Measurements from ENCODE around the gene KIAA1328.

KIAA1328 gene

GRCh38 chr18:37249171-37249886, 420.4 kb downstream of the KIAA1328 start:
- H2AFZ ChIP-seq (ENCODE audit: low read depth, low read length, severe bottlenecking) = no peak overlapping the region
- no peaks in the 10 kb centered on the region for H3F3A ChIP-seq (ENCODE audit: insufficient read depth)
- no peaks in the 10 kb centered on the region for H3K9me2 ChIP-seq (replicated peaks; ENCODE audit: insufficient read depth, low read length)
- no peak overlapping the region for H3K4me2 ChIP-seq (ENCODE audit: low read depth, low read length, poor library complexity, severe bottlenecking)
- no peak overlapping the region for H3K4me3 ChIP-seq (ENCODE audit: insufficient read depth, low read length, poor library complexity, severe bottlenecking)
- H3K9me3 ChIP-seq (ENCODE audit: insufficient read depth, low read length) = no peaks in the 10 kb centered on the region
- TF ChIP-seq EZH2phosphoT487 (conservative IDR thresholded peaks at IDR 0.05; ENCODE audit: low read length) = no peak
- no peak for TF ChIP-seq CTCF (IDR thresholded peaks at IDR 0.05; ENCODE audit: insufficient read depth, low read length, poor library complexity, severe bottlenecking)
- no peaks in the 10 kb centered on the region for H3K27me3 ChIP-seq (ENCODE audit: low read length)
- H3K9ac ChIP-seq (ENCODE audit: low read length) = no peak overlapping the region
- H3K27ac ChIP-seq (ENCODE audit: low read depth, low read length) = no peak overlapping the region
- H4K20me1 ChIP-seq (ENCODE audit: low read depth, low read length) = no peaks in the 10 kb centered on the region
- H3K79me2 ChIP-seq (ENCODE audit: insufficient read depth, low read length) = no peaks in the 10 kb centered on the region
- no peaks in the 10 kb centered on the region for H3K36me3 ChIP-seq (ENCODE audit: low read length)

GRCh38 chr18:37249895-37250618, 421.1 kb downstream of the KIAA1328 start:
- Histone ChIP-seq H3K4me3 (ENCODE audit: insufficient read depth, low read length, poor library complexity, severe bottlenecking) (no peak overlapping the region), H3K79me2 (ENCODE audit: insufficient read depth, low read length) (no peaks in the 10 kb centered on the region), H3K27me3 (ENCODE audit: low read length) (no peaks in the 10 kb centered on the region), H3K36me3 (ENCODE audit: low read length) (no peaks in the 10 kb centered on the region), H3K4me2 (ENCODE audit: low read depth, low read length, poor library complexity, severe bottlenecking) (no peak overlapping the region), H3K9me3 (ENCODE audit: insufficient read depth, low read length) (no peaks in the 10 kb centered on the region), H3K9me2 (replicated peaks; ENCODE audit: insufficient read depth, low read length) (no peaks in the 10 kb centered on the region), H3F3A (ENCODE audit: insufficient read depth) (no peaks in the 10 kb centered on the region), H2AFZ (ENCODE audit: low read depth, low read length, severe bottlenecking) (no peak overlapping the region), H3K27ac (ENCODE audit: low read depth, low read length) (no peak overlapping the region), H3K9ac (ENCODE audit: low read length) (no peak overlapping the region), H4K20me1 (ENCODE audit: low read depth, low read length) (no peaks in the 10 kb centered on the region)
- TF ChIP-seq EZH2phosphoT487 (conservative IDR thresholded peaks at IDR 0.05; ENCODE audit: low read length) = no peak

DNA sequence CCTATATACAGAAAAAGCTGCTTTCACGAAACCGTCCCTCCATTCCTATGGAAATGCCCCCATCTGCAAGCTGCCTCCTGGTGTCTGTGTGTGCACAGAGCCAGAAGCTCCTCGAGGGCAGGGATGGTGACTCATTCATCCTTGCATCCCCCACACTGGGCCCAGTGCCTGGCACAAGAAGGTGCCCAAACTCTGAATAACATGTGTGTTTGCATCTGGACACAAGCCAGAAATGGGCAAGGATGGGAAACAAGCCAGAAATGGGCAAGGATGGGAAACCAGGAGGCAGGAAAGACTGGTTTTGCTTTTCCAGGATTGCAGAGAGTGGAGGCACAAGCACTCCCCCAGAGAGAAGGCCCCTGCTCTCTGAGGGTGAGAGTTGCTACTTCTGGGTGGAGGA, 422.8 kb downstream of the KIAA1328 start:
- no peak overlapping the region for H3K4me2 ChIP-seq (ENCODE audit: low read depth, low read length, poor library complexity, severe bottlenecking)
- H4K20me1 ChIP-seq (ENCODE audit: low read depth, low read length) = no peaks in the 10 kb centered on the region

GRCh38 chr18:37252342-37252741, 423.4 kb downstream of the KIAA1328 start:
- no peak overlapping the region for H3K27ac ChIP-seq (ENCODE audit: low read depth, low read length)
- TF ChIP-seq EZH2phosphoT487 (conservative IDR thresholded peaks at IDR 0.05; ENCODE audit: low read length) = no peak
- TF ChIP-seq CTCF (IDR thresholded peaks at IDR 0.05; ENCODE audit: insufficient read depth, low read length, poor library complexity, severe bottlenecking) = no peak
- no peak overlapping the region for H3K4me2 ChIP-seq (ENCODE audit: low read depth, low read length, poor library complexity, severe bottlenecking)
- no peaks in the 10 kb centered on the region for H4K20me1 ChIP-seq (ENCODE audit: low read depth, low read length)
- no peaks in the 10 kb centered on the region for H3K9me3 ChIP-seq (ENCODE audit: insufficient read depth, low read length)
- no peaks in the 10 kb centered on the region for H3F3A ChIP-seq (ENCODE audit: insufficient read depth)
- H3K36me3 ChIP-seq (ENCODE audit: low read length) = no peaks in the 10 kb centered on the region
- H3K4me3 ChIP-seq (ENCODE audit: insufficient read depth, low read length, poor library complexity, severe bottlenecking) = no peak overlapping the region
- no peaks in the 10 kb centered on the region for H3K27me3 ChIP-seq (ENCODE audit: low read length)
- no peaks in the 10 kb centered on the region for H3K9me2 ChIP-seq (replicated peaks; ENCODE audit: insufficient read depth, low read length)
- no peak overlapping the region for H2AFZ ChIP-seq (ENCODE audit: low read depth, low read length, severe bottlenecking)
- no peaks in the 10 kb centered on the region for H3K79me2 ChIP-seq (ENCODE audit: insufficient read depth, low read length)
- no peak overlapping the region for H3K9ac ChIP-seq (ENCODE audit: low read length)

More for the DNA sequence above, 422.8 kb downstream of the KIAA1328 start:
- H3K9ac ChIP-seq (ENCODE audit: low read length) = no peak overlapping the region
- no peaks in the 10 kb centered on the region for H3K9me3 ChIP-seq (ENCODE audit: insufficient read depth, low read length)
- no peaks in the 10 kb centered on the region for H3F3A ChIP-seq (ENCODE audit: insufficient read depth)
- TF ChIP-seq EZH2phosphoT487 (conservative IDR thresholded peaks at IDR 0.05; ENCODE audit: low read length) = no peak
- no peaks in the 10 kb centered on the region for H3K27me3 ChIP-seq (ENCODE audit: low read length)
- no peaks in the 10 kb centered on the region for H3K79me2 ChIP-seq (ENCODE audit: insufficient read depth, low read length)
- H3K36me3 ChIP-seq (ENCODE audit: low read length) = no peaks in the 10 kb centered on the region
- H2AFZ ChIP-seq (ENCODE audit: low read depth, low read length, severe bottlenecking) = no peak overlapping the region
- no peak overlapping the region for H3K4me3 ChIP-seq (ENCODE audit: insufficient read depth, low read length, poor library complexity, severe bottlenecking)
- H3K27ac ChIP-seq (ENCODE audit: low read depth, low read length) = no peak overlapping the region
- H3K9me2 ChIP-seq (replicated peaks; ENCODE audit: insufficient read depth, low read length) = no peaks in the 10 kb centered on the region
